ENCODE data around the gene ALK. TPM values are rescaled to one million over a fixed set of nuclear protein-coding genes. Genes with fewer than 3 reads are reported as not detected.

ALK gene
- total RNA-seq, 2 donors from 2014 or later, result 0.19 TPM; not detected in 1

- H3K4me3 ChIP-seq, result no peak overlapping the region
- H3K27ac ChIP-seq, result no peak overlapping the region
- intact Hi-C loops (cut with DNase I), result no loop called here
- H3K4me1 ChIP-seq, result no peaks in the 10 kb centered on the region
- H3K9me3 ChIP-seq, result no peaks in the 10 kb centered on the region
- no peak for TF ChIP-seq CTCF (IDR thresholded peaks at IDR 0.05)
- no peaks in the 10 kb centered on the region for H3K36me3 ChIP-seq
- H3K9ac ChIP-seq (ENCODE audit: low read depth in 2 of 2, low read length in 2 of 2), result no peak overlapping the region
- peaks cover 4% of the 10 kb centered on the region for H3K27me3 ChIP-seq
- no peak for DNase-seq
These were observed 609.9 kb downstream of the ALK start for GRCh38 chr2:29311458-29311857.

- Histone ChIP-seq H3K4me1 (no peaks in the 10 kb centered on the region), H3K9ac (ENCODE audit: low read depth in 2 of 2, low read length in 2 of 2) (no peak overlapping the region), H3K27ac (no peak overlapping the region), H3K9me3 (no peaks in the 10 kb centered on the region), H3K4me3 (no peak overlapping the region), H3K36me3 (no peaks in the 10 kb centered on the region), H3K27me3 (peaks cover 4% of the 10 kb centered on the region)
- no peak for TF ChIP-seq CTCF (IDR thresholded peaks at IDR 0.05)
- no peak for DNase-seq
- intact Hi-C loops (cut with DNase I), result no loop called here
These were observed 610.6 kb downstream of the ALK start for GRCh38 chr2:29310650-29311348.

- intact Hi-C loops (cut with DNase I), result loop anchor here (5.0 kb wide), 1 partner anchor 533 kb away; no protein-coding TSS in a partner anchor
- H3K36me3 ChIP-seq, result no peaks in the 10 kb centered on the region
- no peak overlapping the region for H3K4me3 ChIP-seq
- no peaks in the 10 kb centered on the region for H3K9me3 ChIP-seq
- H3K4me1 ChIP-seq, result no peaks in the 10 kb centered on the region
- peak; percentile 32 for DNase-seq
- H3K27ac ChIP-seq, result no peak overlapping the region
- H3K9ac ChIP-seq (ENCODE audit: low read depth in 2 of 2, low read length in 2 of 2), result no peak overlapping the region
- peak; percentile 70 for TF ChIP-seq CTCF (IDR thresholded peaks at IDR 0.05)
- H3K27me3 ChIP-seq, result peaks cover 4% of the 10 kb centered on the region
These were observed 612.0 kb downstream of the ALK start for GRCh38 chr2:29309090-29310029.

GRCh38 chr2:29308366-29308765, 613.0 kb downstream of the ALK start:
- no peak for TF ChIP-seq CTCF (IDR thresholded peaks at IDR 0.05)
- Histone ChIP-seq H3K4me1 (no peaks in the 10 kb centered on the region), H3K4me3 (no peak overlapping the region), H3K9me3 (no peaks in the 10 kb centered on the region), H3K36me3 (no peaks in the 10 kb centered on the region), H3K27me3 (peaks cover 4% of the 10 kb centered on the region), H3K27ac (no peak overlapping the region), H3K9ac (ENCODE audit: low read depth in 2 of 2, low read length in 2 of 2) (no peak overlapping the region)
- intact Hi-C loops (cut with DNase I), result loop anchor here (5.0 kb wide), 1 partner anchor 534 kb away; no protein-coding TSS in a partner anchor
- DNase-seq, result no peak

- Histone ChIP-seq H3K9me3 (no peaks in the 10 kb centered on the region), H3K4me3 (no peak overlapping the region), H3K36me3 (no peaks in the 10 kb centered on the region), H3K4me1 (no peaks in the 10 kb centered on the region), H3K9ac (ENCODE audit: low read depth in 2 of 2, low read length in 2 of 2) (no peak overlapping the region), H3K27ac (no peak overlapping the region), H3K27me3 (peaks cover 4% of the 10 kb centered on the region)
- no peak for DNase-seq
- intact Hi-C loops (cut with DNase I), result loop anchor here (5.0 kb wide), 1 partner anchor 535 kb away; no protein-coding TSS in a partner anchor
- no peak for TF ChIP-seq CTCF (IDR thresholded peaks at IDR 0.05)
These were observed 613.9 kb downstream of the ALK start for GRCh38 chr2:29307519-29307918.

Data from colonic mucosa (tissue), 4 donors.